Measurements from ENCODE around the gene CCDC149. TPM values are rescaled to one million over a fixed set of nuclear protein-coding genes. Genes with fewer than 3 reads are reported as not detected.

Gene CCDC149
- total and polyA plus RNA-seq, 12 donors: 6.1 to 17.7 (median 9.3) TPM

DNA sequence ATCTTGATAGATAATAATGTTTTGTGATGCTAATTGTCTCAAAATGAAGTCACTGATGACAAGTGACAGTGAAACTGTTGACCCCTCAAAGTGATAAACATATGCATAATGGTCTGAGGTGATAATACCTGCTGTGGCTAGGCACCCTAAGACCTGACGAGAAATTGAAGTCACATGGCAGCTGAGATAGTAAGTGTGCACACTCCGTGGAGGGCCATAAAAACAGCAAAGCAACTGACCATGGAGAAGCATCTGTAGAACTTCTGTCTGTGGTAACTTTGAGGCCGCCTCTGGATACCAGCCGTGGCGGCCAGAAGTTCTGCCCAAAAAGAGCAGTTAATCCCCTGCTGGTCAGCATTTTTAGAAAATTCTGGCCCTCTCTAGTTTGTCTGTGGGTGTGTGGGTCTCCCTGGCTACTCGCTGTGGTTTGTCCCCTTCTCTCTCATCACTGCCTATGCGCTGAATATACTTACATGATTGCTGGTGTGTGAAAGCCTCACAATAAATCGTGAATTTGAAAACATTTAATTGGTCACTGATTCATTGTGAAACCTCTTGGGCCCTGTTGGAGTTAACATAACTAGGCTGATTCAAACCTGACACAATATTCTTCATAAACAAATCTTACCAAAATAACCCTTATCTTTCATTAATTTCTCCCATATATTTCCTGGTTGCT is 50.6 kb downstream of the CCDC149 start:
- Histone ChIP-seq H3K27me3 (no peaks in the 10 kb centered on the region), H3K4me3 (no peak overlapping the region), H3K9me3 (peaks cover 0 to 29% (median 17%) of the 10 kb centered on the region in 11 donors), H3K27ac (no peak overlapping the region), H3K4me1 (peaks cover 10 to 26% (median 19%) of the 10 kb centered on the region in 9 donors), H3K36me3 (peaks cover 0 to 35% (median 2%) of the 10 kb centered on the region in 9 donors)
- TF ChIP-seq, protein P1, sequence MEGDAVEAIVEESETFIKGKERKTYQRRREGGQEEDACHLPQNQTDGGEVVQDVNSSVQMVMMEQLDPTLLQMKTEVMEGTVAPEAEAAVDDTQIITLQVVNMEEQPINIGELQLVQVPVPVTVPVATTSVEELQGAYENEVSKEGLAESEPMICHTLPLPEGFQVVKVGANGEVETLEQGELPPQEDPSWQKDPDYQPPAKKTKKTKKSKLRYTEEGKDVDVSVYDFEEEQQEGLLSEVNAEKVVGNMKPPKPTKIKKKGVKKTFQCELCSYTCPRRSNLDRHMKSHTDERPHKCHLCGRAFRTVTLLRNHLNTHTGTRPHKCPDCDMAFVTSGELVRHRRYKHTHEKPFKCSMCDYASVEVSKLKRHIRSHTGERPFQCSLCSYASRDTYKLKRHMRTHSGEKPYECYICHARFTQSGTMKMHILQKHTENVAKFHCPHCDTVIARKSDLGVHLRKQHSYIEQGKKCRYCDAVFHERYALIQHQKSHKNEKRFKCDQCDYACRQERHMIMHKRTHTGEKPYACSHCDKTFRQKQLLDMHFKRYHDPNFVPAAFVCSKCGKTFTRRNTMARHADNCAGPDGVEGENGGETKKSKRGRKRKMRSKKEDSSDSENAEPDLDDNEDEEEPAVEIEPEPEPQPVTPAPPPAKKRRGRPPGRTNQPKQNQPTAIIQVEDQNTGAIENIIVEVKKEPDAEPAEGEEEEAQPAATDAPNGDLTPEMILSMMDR (IDR thresholded peaks at IDR 0.05): no peak
- 97% methylated on average over 8 of the region's 8 CpGs for WGBS, 2 donors
- no peak for DNase-seq
- no peak for ATAC-seq
- intact Hi-C loops (cut with DNase I): no loop called here

DNA sequence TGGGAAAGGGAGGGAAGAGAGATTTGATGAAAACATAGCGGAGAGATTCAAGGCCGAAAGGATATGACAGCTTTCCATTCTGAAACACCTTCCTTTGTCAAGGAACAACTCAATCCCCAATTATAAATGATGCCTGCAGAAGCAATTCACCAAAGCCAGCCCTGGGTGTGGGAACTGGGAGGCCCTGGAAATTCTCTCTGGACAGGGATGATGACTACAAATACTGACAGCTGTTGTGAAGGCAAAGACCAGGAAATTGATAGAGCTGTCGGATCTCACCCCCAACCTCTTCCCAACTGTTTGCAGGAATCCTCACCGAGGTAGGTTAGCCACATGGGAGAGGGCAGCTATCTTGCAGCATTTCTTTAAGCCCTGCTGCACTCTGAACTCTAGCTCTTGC is 54.3 kb downstream of the CCDC149 start:
- TF ChIP-seq, protein P1 (IDR thresholded peaks at IDR 0.05): no peak
- peak overlapping the region in 7 of 10 donors; percentile 10 to 65 (median 49) for H3K27ac ChIP-seq
- H3K4me1 ChIP-seq: peaks cover 11 to 36% (median 21%) of the 10 kb centered on the region in 9 donors
- peaks cover 0 to 9% (median 5%) of the 10 kb centered on the region in 11 donors for H3K9me3 ChIP-seq
- ATAC-seq (peak in 5 of 8 donors; percentile 44 to 68 (median 57)), DNase-seq (no peak)
- no peaks in the 10 kb centered on the region for H3K27me3 ChIP-seq
- intact Hi-C loops (cut with DNase I): no loop called here
- H3K36me3 ChIP-seq: peaks cover 0 to 8% (median 0%) of the 10 kb centered on the region in 9 donors
- H3K4me3 ChIP-seq: peak overlapping the region in 1 of 10 donors; percentile 5
- 32 to 43% methylated on average over 4 of the region's 4 CpGs for WGBS, 2 donors

DNA sequence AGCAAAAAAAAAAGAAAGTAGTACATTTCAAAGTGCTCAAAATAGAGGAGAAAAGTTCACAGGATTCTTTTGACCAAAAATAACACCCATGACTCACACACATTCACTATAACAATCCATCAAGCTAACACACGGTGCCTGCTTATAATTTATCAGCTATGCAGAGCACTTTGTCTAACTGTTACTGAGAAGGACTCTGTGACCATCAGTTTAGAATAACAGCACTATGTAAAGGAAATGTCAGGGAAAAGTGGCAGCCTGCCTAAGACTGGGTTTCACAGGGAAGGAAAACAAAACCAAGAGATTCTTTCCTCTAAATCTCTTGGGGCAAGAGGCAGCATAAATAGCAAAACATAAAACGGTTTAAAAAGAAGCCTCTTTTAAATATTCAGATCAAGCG is 54.8 kb downstream of the CCDC149 start:
- intact Hi-C loops (cut with DNase I): no loop called here
- H3K27ac ChIP-seq: peak overlapping the region in 8 of 10 donors; percentile 10 to 65 (median 46)
- peaks cover 0 to 4% (median under 1%) of the 10 kb centered on the region in 11 donors for H3K9me3 ChIP-seq
- WGBS, 2 donors: 21 to 24% methylated on average over 3 of the region's 3 CpGs
- H3K4me3 ChIP-seq: peak overlapping the region in 2 of 10 donors; percentile 0 to 5
- H3K36me3 ChIP-seq: peaks cover 0 to 3% (median 0%) of the 10 kb centered on the region in 9 donors
- DNase-seq (peak in 1 of 2 donors; percentile 16), ATAC-seq (peak; percentile 43 to 96 (median 86))
- no peaks in the 10 kb centered on the region for H3K27me3 ChIP-seq
- H3K4me1 ChIP-seq: peaks cover 11 to 36% (median 21%) of the 10 kb centered on the region in 9 donors
- TF ChIP-seq, protein P1 (IDR thresholded peaks at IDR 0.05): no peak

DNA sequence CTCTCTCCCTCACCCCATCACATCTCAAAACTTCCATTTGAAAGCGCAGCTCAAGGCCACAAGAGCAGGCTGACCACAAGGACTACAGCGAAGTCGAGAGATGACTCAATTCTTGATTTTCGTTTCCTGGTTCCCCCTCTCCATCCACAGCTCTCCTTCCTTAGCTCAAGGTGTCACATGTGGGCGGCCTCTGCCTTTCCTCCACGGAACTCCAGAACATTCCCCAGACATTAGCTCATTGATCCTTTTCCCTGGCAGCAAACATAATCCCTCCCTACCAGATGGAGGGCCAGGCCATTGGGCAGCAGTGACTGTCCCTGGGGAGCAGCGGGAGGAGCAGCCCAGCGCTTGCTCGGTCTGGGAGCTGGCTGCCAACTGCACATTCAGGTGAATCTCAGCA is 56.3 kb downstream of the CCDC149 start:
- peaks cover 0 to 8% (median 0%) of the 10 kb centered on the region in 9 donors for H3K36me3 ChIP-seq
- H3K27ac ChIP-seq: no peak overlapping the region
- DNase-seq: peak in 1 of 2 donors; percentile 20
- peaks cover 11 to 36% (median 21%) of the 10 kb centered on the region in 9 donors for H3K4me1 ChIP-seq
- peak in 2 of 8 donors; percentile 40 to 44 for ATAC-seq
- no peaks in the 10 kb centered on the region for H3K9me3 ChIP-seq
- H3K27me3 ChIP-seq: no peaks in the 10 kb centered on the region
- intact Hi-C loops (cut with DNase I): no loop called here
- 75 to 79% methylated on average over 9 of the region's 9 CpGs for WGBS, 2 donors
- H3K4me3 ChIP-seq: no peak overlapping the region
- TF ChIP-seq, protein P1 (IDR thresholded peaks at IDR 0.05): no peak

All from heart right ventricle (tissue), 16 donors.